T47D (cell line): Measurements from ENCODE around the gene CRLF1.

Source experiments
- DNase-seq, 2 experiments: peaks; one replicate each; pipeline versions ENCODE4 v3.0.0 to v3.0.0-alpha.2; 2011 to 2012; ENCODE audit warnings: low read depth in 1 of 2, low spot score in 1 of 2
- JUND ChIP-seq: IDR thresholded peaks from 2 replicates; pipeline ENCODE4 v1.6.1; 2012; ENCODE audit warnings: low read depth
- in situ Hi-C: cut with HindIII; loops from 2 replicates; pipeline ENCODE4 v1.10.0; 2016; ENCODE audit warnings: low sequenced_read_pairs, low pct_unique_long_range_greater_than_20kb

The CRLF1 gene

GRCh38 chr19:18610556-18611326 is 4.1 kb upstream of the CRLF1 start:
- no peak for TF ChIP-seq JUND
- DNase-seq = no peak
- in situ Hi-C loops = no loop called here

DNA sequence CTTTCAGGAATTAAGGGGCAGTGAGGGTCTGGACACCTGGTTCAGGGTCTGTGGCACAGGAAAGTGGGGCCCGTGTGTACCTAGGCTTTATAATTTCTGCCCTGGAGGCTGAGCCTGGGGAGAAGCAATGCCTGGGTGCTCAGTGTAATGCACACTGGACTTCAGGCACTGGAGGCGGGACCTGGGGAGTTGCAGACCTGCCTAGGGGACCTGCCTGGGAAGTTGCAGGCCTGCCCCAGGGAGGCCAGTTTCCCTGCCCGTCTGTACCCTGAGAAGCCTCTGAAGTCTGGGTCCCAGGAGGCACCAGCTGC is 3.6 kb upstream of the CRLF1 start:
- TF ChIP-seq JUND = no peak
- no peak for DNase-seq
- in situ Hi-C loops = no loop called here

DNA sequence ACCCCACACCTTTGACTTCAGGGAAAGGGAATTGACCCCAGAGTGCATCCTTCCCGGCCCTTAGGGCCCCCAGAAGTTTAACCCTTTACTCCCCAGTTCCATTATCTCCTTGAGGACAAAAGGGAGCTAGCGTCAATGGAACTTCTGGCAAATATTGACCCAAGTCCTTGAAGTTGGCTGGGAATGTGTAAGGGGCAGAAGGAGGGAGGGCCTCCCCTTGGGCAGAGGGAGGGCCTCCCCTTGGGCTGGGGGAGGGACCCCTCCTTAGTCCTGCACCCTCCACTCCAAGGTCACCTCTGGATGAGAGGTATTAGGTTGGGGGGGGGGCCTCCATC is 3.1 kb upstream of the CRLF1 start:
- no peak for TF ChIP-seq JUND
- no peak for DNase-seq
- in situ Hi-C loops = no loop called here

DNA sequence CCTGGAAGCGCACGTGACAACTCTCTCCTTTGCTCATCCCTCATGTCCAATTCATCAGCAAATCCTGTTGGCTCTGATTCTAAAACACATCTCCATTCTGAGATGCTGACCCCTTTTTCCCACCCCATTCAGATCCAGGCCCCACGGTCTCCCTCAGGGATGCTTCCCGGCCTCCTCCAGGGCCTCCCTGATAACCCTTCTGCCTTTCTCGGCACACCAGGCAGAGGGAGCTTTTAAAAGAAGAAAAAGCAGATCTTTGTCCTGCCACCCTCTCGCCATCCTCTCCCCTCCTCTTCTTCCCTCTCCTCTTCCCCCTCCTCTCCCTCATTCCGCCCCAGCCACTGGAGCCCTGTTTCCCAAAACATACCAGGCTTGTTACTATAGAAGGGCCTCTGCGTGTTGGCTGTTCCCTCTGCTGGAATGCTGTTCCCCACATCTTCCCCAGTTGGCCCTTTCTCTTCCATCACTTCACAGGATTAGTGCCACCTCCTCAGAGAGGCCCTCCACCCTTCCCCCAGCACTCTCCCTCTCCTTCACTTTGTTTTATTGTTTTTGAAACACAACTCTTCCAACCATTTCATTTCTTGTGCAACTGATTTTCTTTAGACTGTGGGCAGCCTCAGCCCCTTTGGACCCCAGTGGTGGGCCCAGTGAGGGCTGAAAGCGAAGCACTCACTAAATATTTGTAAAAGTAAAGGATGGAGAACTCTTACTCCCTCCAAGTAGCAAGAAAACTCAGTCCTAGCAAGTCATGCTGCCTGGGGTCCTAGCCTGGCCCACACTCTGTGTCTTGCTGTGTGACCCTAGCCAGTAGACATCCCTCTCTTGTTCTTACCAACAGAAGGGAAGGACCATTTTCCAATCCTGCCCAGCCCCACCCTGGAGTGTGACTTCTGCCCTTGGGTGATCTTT is 2.5 kb upstream of the CRLF1 start:
- no peak for DNase-seq
- in situ Hi-C loops = no loop called here
- no peak for TF ChIP-seq JUND

- no peak for TF ChIP-seq JUND
- in situ Hi-C loops = no loop called here
- DNase-seq = no peak
Measured at GRCh38 chr19:18608102-18608804, 1.7 kb upstream of the CRLF1 start.

DNA sequence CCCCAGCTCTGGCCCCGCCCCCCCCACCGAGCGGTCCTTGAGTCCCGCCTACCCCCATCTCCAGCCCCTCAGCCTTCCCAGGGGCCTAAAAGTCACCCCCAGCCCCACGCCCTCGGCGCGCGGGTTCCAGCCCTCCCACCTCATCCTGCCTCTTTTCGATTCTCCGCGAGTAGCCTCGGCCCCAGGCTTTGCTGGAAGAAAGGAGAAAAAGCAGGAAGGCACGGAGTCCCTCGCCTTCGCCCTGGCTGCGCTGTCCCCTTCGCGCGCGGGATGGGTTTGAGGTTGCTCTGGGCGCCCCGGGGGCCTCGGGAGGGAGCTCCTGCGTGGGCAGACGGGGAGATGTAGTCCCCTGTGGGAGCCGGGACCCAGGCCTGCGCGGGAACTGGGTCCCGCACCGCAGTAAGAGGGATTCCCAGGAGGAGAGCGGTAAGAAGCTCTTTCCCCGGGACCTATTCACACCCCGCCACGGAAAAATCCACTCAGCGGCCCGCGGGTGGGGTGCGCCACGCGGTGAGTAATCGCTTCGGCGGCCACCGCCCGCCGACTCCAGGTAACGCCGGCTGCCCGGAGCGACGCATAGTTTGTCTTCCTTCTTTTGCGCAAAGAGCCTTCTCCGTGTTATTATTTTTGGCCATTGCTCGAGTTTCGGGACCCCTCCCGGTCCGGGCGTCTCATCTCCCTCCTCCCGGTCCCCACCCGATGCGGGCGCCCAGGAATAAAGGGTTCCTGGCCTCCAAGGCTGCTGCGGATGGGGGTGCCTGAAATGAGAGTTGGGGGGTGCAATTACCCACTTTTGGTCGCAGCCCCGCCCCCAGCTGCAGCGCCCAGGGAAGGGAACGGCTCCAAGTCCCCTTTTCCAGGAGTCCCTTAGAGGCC is 865 bp upstream of the CRLF1 start:
- TF ChIP-seq JUND = no peak
- no peak for DNase-seq
- in situ Hi-C loops = no loop called here

GRCh38 chr19:18605546-18606280 is 886 bp downstream of the CRLF1 start:
- in situ Hi-C loops = no loop called here
- TF ChIP-seq JUND = no peak
- DNase-seq = no peak

DNA sequence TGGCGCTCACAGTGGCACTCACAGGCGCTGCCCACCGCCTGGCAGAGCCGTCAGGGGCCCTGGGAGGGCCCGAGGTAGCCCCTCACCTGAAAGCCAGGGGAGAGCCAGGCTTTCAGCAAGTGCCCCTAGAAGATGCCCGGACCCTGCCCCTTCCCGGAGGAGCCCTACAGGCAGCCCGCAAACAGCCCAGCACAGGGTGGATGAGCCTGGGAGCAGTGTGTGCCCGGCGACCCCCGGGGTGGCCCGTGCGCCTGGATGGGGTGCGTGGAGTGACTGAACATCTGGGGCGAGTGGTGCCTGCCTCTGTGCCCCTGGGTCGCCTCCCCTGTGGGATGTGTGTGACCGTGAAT is 1.4 kb downstream of the CRLF1 start:
- TF ChIP-seq JUND = no peak
- in situ Hi-C loops = no loop called here
- DNase-seq = no peak

DNA sequence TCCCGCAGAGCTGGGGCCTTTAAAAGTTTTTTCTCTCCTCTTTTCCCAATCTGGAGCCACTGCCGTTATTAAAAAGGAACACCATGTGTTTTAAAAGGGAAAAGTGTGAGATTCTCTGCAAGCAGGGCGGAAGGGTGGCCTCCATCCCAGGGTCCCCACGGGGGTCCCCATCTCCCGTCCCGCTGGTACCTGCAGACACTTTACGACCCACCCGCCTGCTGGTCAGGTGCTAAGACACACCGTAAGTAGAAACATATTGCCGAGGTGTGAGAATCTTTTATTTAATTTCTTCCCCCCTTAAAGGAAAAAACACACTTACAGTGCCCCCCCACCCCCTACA is 1.8 kb downstream of the CRLF1 start:
- no peak for TF ChIP-seq JUND
- DNase-seq = no peak
- in situ Hi-C loops = no loop called here

GRCh38 chr19:18603958-18604819 is 2.4 kb downstream of the CRLF1 start:
- no peak for DNase-seq
- in situ Hi-C loops = no loop called here
- TF ChIP-seq JUND = no peak
